ENCODE data around the gene MAN1C1.
"Not testable (repeated sequence)": the region's sequence is repeated elsewhere in the genome, so short reads cannot be mapped to it uniquely, and the experiment has no call there.

The MAN1C1 gene

GRCh38 chr1:25626018-25626417 lies 9.4 kb downstream of the MAN1C1 start:
- no peaks in the 10 kb centered on the region for H3K4me1 ChIP-seq (ENCODE audit: control insufficient read depth, insufficient read depth, low read length)
- H3K27me3 ChIP-seq (ENCODE audit: control insufficient read depth, insufficient read depth, low read length), result peaks cover 49% of the 10 kb centered on the region
- no peaks in the 10 kb centered on the region for H3K9me3 ChIP-seq (replicated peaks; ENCODE audit: low read length)
- H3K4me2 ChIP-seq (ENCODE audit: low read length), result no peak overlapping the region
- no peak overlapping the region for H3K9ac ChIP-seq (ENCODE audit: low read depth, low read length)
- no peaks in the 10 kb centered on the region for H3K36me3 ChIP-seq (ENCODE audit: insufficient read depth, low read length)
- H3K4me3 ChIP-seq (ENCODE audit: low read length), result no peak overlapping the region

GRCh38 chr1:25628741-25629421 lies 12.3 kb downstream of the MAN1C1 start:
- Histone ChIP-seq H3K4me3 (ENCODE audit: low read length) (no peak overlapping the region), H3K9me3 (replicated peaks; ENCODE audit: low read length) (no peaks in the 10 kb centered on the region), H3K36me3 (ENCODE audit: insufficient read depth, low read length) (no peaks in the 10 kb centered on the region), H3K4me2 (ENCODE audit: low read length) (no peak overlapping the region), H3K4me1 (ENCODE audit: control insufficient read depth, insufficient read depth, low read length) (no peaks in the 10 kb centered on the region), H3K27me3 (ENCODE audit: control insufficient read depth, insufficient read depth, low read length) (peaks cover 47% of the 10 kb centered on the region), H3K9ac (ENCODE audit: low read depth, low read length) (no peak overlapping the region)

GRCh38 chr1:25629836-25630235 lies 13.2 kb downstream of the MAN1C1 start:
- Histone ChIP-seq H3K4me1 (ENCODE audit: control insufficient read depth, insufficient read depth, low read length) (no peaks in the 10 kb centered on the region), H3K36me3 (ENCODE audit: insufficient read depth, low read length) (no peaks in the 10 kb centered on the region), H3K4me2 (ENCODE audit: low read length) (no peak overlapping the region), H3K27me3 (ENCODE audit: control insufficient read depth, insufficient read depth, low read length) (peaks cover 38% of the 10 kb centered on the region), H3K4me3 (ENCODE audit: low read length) (no peak overlapping the region), H3K9ac (ENCODE audit: low read depth, low read length) (no peak overlapping the region), H3K9me3 (replicated peaks; ENCODE audit: low read length) (no peaks in the 10 kb centered on the region)

GRCh38 chr1:25631750-25632485 lies 15.3 kb downstream of the MAN1C1 start:
- no peak overlapping the region for H3K4me3 ChIP-seq (ENCODE audit: low read length)

GRCh38 chr1:25634066-25634465 lies 17.5 kb downstream of the MAN1C1 start:
- Histone ChIP-seq H3K4me1 (ENCODE audit: control insufficient read depth, insufficient read depth, low read length) (no peaks in the 10 kb centered on the region), H3K27me3 (ENCODE audit: control insufficient read depth, insufficient read depth, low read length) (peaks cover 43% of the 10 kb centered on the region), H3K36me3 (ENCODE audit: insufficient read depth, low read length) (no peaks in the 10 kb centered on the region), H3K4me3 (ENCODE audit: low read length) (no peak overlapping the region), H3K9ac (ENCODE audit: low read depth, low read length) (no peak overlapping the region), H3K4me2 (ENCODE audit: low read length) (no peak overlapping the region), H3K9me3 (replicated peaks; ENCODE audit: low read length) (no peaks in the 10 kb centered on the region)

More at GRCh38 chr1:25631750-25632485, 15.3 kb downstream of the MAN1C1 start:
- Histone ChIP-seq H3K36me3 (ENCODE audit: insufficient read depth, low read length) (no peaks in the 10 kb centered on the region), H3K4me1 (ENCODE audit: control insufficient read depth, insufficient read depth, low read length) (no peaks in the 10 kb centered on the region), H3K27me3 (ENCODE audit: control insufficient read depth, insufficient read depth, low read length) (peaks cover 32% of the 10 kb centered on the region), H3K9ac (ENCODE audit: low read depth, low read length) (no peak overlapping the region), H3K9me3 (replicated peaks; ENCODE audit: low read length) (no peaks in the 10 kb centered on the region), H3K4me2 (ENCODE audit: low read length) (no peak overlapping the region)

GRCh38 chr1:25634896-25635295 lies 18.3 kb downstream of the MAN1C1 start:
- peaks cover 52% of the 10 kb centered on the region for H3K27me3 ChIP-seq (ENCODE audit: control insufficient read depth, insufficient read depth, low read length)
- H3K9me3 ChIP-seq (replicated peaks; ENCODE audit: low read length), result no peaks in the 10 kb centered on the region
- H3K9ac ChIP-seq (ENCODE audit: low read depth, low read length), result no peak overlapping the region

GRCh38 chr1:25636141-25636540 lies 19.6 kb downstream of the MAN1C1 start:
- H3K4me3 ChIP-seq (ENCODE audit: low read length); H3K9ac ChIP-seq (ENCODE audit: low read depth, low read length); H3K4me1 ChIP-seq (ENCODE audit: control insufficient read depth, insufficient read depth, low read length); H3K4me2 ChIP-seq (ENCODE audit: low read length); H3K9me3 ChIP-seq (replicated peaks; ENCODE audit: low read length); H3K36me3 ChIP-seq (ENCODE audit: insufficient read depth, low read length): not testable (repeated sequence)
- peaks cover 58% of the 10 kb centered on the region for H3K27me3 ChIP-seq (ENCODE audit: control insufficient read depth, insufficient read depth, low read length)

More at GRCh38 chr1:25634896-25635295, 18.3 kb downstream of the MAN1C1 start:
- H3K36me3 ChIP-seq (ENCODE audit: insufficient read depth, low read length), result no peaks in the 10 kb centered on the region
- no peaks in the 10 kb centered on the region for H3K4me1 ChIP-seq (ENCODE audit: control insufficient read depth, insufficient read depth, low read length)
- H3K4me2 ChIP-seq (ENCODE audit: low read length), result no peak overlapping the region
- H3K4me3 ChIP-seq (ENCODE audit: low read length), result no peak overlapping the region

GRCh38 chr1:25640646-25641328 lies 24.2 kb downstream of the MAN1C1 start:
- H3K4me2 ChIP-seq (ENCODE audit: low read length), result no peak overlapping the region
- H3K9ac ChIP-seq (ENCODE audit: low read depth, low read length), result no peak overlapping the region
- H3K27me3 ChIP-seq (ENCODE audit: control insufficient read depth, insufficient read depth, low read length), result peaks cover 67% of the 10 kb centered on the region
- H3K9me3 ChIP-seq (replicated peaks; ENCODE audit: low read length), result no peaks in the 10 kb centered on the region
- no peak overlapping the region for H3K4me3 ChIP-seq (ENCODE audit: low read length)
- no peaks in the 10 kb centered on the region for H3K36me3 ChIP-seq (ENCODE audit: insufficient read depth, low read length)
- H3K4me1 ChIP-seq (ENCODE audit: control insufficient read depth, insufficient read depth, low read length), result no peaks in the 10 kb centered on the region

GRCh38 chr1:25641329-25641725 lies 24.7 kb downstream of the MAN1C1 start:
- H3K4me2 ChIP-seq (ENCODE audit: low read length), result no peak overlapping the region
- no peaks in the 10 kb centered on the region for H3K9me3 ChIP-seq (replicated peaks; ENCODE audit: low read length)
- no peaks in the 10 kb centered on the region for H3K4me1 ChIP-seq (ENCODE audit: control insufficient read depth, insufficient read depth, low read length)
- no peaks in the 10 kb centered on the region for H3K36me3 ChIP-seq (ENCODE audit: insufficient read depth, low read length)
- no peak overlapping the region for H3K9ac ChIP-seq (ENCODE audit: low read depth, low read length)
- peaks cover 70% of the 10 kb centered on the region for H3K27me3 ChIP-seq (ENCODE audit: control insufficient read depth, insufficient read depth, low read length)
- H3K4me3 ChIP-seq (ENCODE audit: low read length), result no peak overlapping the region

- no peak overlapping the region for H3K4me3 ChIP-seq (ENCODE audit: low read length)
- no peaks in the 10 kb centered on the region for H3K4me1 ChIP-seq (ENCODE audit: control insufficient read depth, insufficient read depth, low read length)
- H3K36me3 ChIP-seq (ENCODE audit: insufficient read depth, low read length), result no peaks in the 10 kb centered on the region
- H3K9me3 ChIP-seq (replicated peaks; ENCODE audit: low read length), result no peaks in the 10 kb centered on the region
- H3K9ac ChIP-seq (ENCODE audit: low read depth, low read length), result no peak overlapping the region
- no peak overlapping the region for H3K4me2 ChIP-seq (ENCODE audit: low read length)
- peaks cover 76% of the 10 kb centered on the region for H3K27me3 ChIP-seq (ENCODE audit: control insufficient read depth, insufficient read depth, low read length)
Observed at GRCh38 chr1:25641931-25642573, 25.5 kb downstream of the MAN1C1 start.

GRCh38 chr1:25642574-25643108 lies 26.1 kb downstream of the MAN1C1 start:
- Histone ChIP-seq H3K4me2 (ENCODE audit: low read length) (no peak overlapping the region), H3K9me3 (replicated peaks; ENCODE audit: low read length) (no peaks in the 10 kb centered on the region), H3K9ac (ENCODE audit: low read depth, low read length) (no peak overlapping the region), H3K4me1 (ENCODE audit: control insufficient read depth, insufficient read depth, low read length) (no peaks in the 10 kb centered on the region), H3K27me3 (ENCODE audit: control insufficient read depth, insufficient read depth, low read length) (peaks cover 82% of the 10 kb centered on the region), H3K36me3 (ENCODE audit: insufficient read depth, low read length) (no peaks in the 10 kb centered on the region), H3K4me3 (ENCODE audit: low read length) (no peak overlapping the region)
